Measurements from ENCODE around the gene PTPN1.
A peak's percentile ranks its signal among the peaks of the same experiment; 100 is the strongest.
"Not testable (repeated sequence)": the region's sequence is repeated elsewhere in the genome, so short reads cannot be mapped to it uniquely, and the experiment has no call there.

Gene PTPN1

DNA sequence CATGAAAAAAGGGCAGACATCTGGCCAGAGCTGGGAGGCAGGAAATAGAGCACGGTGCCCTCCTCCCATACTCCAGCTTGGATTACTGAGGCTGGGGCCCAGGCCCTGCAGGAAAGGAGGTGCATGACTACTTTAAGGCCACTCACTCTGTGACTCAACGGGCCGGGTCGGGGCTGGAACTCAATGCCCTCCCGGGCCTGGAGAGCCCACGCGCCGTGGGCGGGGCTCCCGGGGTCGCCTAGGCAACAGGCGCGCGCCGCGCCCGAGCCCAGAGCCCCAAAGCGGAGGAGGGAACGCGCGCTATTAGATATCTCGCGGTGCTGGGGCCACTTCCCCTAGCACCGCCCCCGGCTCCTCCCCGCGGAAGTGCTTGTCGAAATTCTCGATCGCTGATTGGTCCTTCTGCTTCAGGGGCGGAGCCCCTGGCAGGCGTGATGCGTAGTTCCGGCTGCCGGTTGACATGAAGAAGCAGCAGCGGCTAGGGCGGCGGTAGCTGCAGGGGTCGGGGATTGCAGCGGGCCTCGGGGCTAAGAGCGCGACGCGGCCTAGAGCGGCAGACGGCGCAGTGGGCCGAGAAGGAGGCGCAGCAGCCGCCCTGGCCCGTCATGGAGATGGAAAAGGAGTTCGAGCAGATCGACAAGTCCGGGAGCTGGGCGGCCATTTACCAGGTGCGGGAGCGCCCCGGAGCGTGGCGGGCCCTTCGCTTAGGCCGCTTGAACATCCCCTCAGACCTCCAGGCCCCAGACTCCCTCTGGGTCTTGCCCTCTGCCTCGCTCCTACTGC is at the start of gene PTPN1:
Gene PTPN1, plus strand, starts transcription at position 461 of the 783 bp plus-strand sequence. Its CDS starts 145 bp downstream, at position 606.
- DNase-seq (ENCODE audit: low read depth in 2 of 2): peak; percentile 96 to 97

- peak in 1 of 2 experiments; percentile 41 for DNase-seq (ENCODE audit: low read depth in 2 of 2)
These were observed 49.4 kb upstream of the PTPN1 start for GRCh38 chr20:50460608-50461267.

DNA sequence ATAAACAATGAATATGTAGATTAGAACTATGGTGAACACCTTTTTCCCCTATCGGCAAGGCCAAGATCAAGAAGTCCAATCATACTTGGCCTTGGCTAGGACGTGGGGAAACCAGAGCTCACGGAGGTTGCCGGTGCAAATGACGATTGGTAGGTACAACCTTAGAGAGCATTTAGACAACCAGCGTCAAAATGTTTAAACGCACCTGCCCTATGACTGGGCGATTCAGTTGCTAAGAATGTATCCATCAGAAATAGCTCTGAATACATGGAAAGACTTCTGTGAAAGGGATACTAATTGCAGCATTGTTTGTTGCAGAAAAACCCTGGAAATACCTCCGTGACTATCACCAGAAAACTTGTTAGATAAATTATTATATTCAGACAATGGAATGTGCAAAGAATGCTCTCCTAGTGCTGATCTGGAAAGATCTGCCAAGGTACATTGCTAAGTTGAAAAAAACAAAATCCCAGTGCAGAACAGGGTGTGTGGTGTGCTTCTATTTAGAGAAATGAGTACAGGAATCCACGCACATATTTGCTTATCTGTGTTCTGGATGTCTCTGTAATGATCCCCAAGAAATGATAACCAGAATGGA is 48.0 kb upstream of the PTPN1 start:
- no peak for DNase-seq (ENCODE audit: low read depth in 2 of 2)

GRCh38 chr20:50464026-50464724 is 46.0 kb upstream of the PTPN1 start:
- no peak for DNase-seq (ENCODE audit: low read depth in 2 of 2)

DNA sequence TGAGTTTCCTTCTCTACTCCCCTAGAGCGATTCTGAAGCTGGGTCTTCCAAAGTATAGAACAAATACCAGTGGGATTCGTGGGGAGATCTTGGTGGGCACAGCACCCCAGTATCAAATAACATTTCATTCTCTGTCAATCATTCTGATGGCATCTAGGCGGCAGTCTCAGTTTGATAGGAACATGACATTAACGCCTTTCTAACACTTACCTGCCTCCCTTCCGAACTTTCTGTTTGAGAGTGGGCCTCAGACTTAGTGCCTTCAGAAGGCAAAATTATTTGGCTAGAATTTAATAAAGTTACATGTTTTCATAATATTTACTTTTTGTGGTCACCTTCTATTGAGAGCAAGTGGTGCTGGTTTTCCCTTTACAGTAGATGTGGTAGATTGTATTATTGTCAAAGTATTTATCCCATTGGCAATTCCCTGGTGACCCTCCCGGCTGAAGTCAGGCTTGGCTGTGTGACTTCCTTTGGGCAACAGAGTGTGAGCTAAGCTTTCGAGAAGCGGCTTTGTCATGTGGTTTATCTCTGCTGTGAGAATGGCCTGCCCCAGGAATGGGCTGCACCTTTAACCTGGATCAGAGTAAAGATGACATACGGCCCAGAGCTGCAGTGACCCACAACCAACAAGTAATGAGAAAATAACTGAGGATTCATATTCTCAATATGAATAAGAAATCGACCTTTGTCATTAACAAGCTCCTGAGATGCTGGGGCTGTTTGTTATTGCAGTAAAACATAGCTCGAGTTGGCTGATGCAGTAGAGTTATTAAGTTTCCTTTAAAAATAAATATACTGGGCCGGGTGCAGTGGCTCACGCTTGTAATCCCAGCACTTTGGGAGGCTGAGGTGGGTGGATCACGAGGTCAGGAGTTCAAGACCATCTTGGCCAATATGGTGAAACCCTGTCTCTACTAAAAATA is 45.2 kb upstream of the PTPN1 start:
- no peak for DNase-seq (ENCODE audit: low read depth in 2 of 2)

GRCh38 chr20:50467174-50467573 is 43.0 kb upstream of the PTPN1 start:
- DNase-seq (ENCODE audit: low read depth in 2 of 2): no peak

DNA sequence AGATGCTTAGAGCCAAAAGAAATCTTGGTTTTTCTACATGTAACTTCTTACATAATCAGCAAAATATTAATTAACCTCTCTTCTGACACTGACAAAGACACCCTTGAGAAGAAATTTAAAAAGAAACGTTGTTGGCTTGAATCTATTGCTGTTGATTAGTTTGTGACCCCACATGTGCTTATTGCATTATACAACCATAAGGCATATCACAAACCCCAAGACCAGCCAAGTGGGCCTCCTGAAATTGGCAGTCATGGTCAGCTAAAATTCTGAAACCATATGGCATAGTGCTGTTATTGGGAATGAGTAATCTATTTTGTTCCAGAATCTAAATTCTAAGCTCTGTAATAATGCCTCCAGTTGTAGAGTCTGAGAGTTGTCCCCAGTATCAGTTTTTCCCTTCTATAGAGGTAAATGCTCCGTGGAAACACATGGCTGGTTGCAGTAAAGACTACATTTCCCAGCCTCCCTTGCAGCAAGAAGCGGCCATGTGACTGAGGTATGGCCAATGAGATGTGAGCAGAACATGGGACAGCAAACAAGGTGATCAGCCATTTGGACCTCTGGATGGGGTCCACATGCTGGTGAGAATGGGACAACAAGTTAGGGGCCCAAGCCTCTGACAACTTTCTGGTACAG is 42.3 kb upstream of the PTPN1 start:
- no peak for DNase-seq (ENCODE audit: low read depth in 2 of 2)

GRCh38 chr20:50468378-50468798 is 41.8 kb upstream of the PTPN1 start:
- no peak for DNase-seq (ENCODE audit: low read depth in 2 of 2)

GRCh38 chr20:50469176-50469723 is 40.9 kb upstream of the PTPN1 start:
- DNase-seq (ENCODE audit: low read depth in 2 of 2): no peak

DNA sequence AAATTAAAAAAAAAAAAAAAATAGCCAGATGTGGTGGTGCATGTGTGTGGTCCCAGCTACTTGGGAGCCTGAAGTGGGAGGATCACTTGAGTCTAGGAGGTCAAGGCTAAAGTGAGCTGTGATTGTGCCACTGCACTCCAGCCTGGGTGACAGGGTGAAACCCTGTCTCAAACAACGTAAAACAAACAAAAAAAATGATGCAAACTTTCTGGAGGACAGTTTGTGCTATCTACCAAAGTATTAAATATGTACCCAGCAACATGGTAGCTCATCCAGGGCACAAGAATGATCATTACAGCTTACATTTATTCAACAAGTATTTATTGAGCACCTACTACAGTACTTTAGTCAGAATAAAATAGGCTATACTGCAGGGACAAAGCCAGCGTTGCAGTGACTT is 40.4 kb upstream of the PTPN1 start:
- no peak for DNase-seq (ENCODE audit: low read depth in 2 of 2)

GRCh38 chr20:50470264-50470858 is 39.8 kb upstream of the PTPN1 start:
- no peak for DNase-seq (ENCODE audit: low read depth in 2 of 2)

GRCh38 chr20:50471231-50471630 is 39.0 kb upstream of the PTPN1 start:
- no peak for DNase-seq (ENCODE audit: low read depth in 2 of 2)

GRCh38 chr20:50472693-50473664 is 37.2 kb upstream of the PTPN1 start:
- DNase-seq (ENCODE audit: low read depth in 2 of 2): no peak

- not testable (repeated sequence) for DNase-seq (ENCODE audit: low read depth in 2 of 2)
These were observed 35.8 kb upstream of the PTPN1 start for GRCh38 chr20:50474356-50474755.

DNA sequence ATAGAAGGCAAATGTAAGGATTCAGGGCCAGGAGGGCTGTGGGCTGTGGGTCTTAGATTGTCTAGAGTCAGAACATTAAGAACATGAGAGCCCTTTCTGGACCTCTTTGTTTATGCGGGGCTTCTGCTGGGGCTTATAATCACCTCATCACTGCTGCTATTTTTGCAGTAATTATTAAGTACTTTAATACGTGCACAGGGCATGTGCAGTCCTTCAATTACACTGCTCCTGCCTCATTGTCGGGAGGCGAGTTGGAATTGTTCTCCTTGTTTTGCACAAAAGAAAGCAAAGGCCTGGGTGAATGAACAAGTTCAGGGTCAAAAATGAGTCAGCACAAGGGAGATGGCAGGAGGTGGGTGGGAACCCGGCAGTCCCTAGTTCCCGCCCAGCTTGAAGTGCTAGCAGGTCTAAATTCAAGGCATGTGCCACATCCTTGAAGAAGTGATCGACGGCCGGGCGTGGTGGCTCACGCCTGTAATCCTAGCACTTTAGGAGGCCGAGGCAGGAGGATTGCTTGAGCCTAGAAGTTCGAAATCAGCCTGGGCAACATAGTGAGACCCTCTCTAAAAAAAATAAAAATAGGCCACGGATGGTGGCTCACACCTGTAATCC is 34.4 kb upstream of the PTPN1 start:
- no peak for DNase-seq (ENCODE audit: low read depth in 2 of 2)

DNA sequence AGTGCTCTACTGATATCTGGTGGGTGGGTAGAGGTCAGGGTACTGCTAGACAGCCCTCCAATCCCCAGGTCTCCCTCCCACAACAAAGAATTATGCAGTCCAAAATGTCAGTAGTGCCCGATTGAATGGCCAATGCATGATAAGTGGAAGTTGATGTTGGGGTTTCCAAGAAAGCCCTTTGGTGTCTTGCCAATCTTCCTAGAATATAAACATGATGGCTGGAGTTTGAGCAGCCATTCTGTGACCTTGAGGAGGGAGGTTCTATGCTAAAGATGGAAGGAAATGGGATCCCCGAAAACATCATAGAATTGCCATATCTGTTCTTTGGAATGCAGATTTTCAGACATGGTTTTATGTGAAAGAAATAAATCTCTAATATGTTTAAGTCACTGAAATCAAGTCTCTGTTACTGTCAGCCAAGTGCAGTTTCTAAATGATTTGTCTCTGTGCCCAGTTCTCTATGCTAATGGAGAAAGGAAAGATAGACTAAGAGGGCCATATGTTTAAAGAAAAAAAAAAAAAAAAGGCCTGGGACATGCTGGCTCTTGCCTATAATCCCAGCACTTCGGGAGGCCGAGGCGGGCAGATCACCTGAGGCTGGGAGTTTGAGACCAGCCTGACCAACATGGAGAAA is 32.8 kb upstream of the PTPN1 start:
- DNase-seq (ENCODE audit: low read depth in 2 of 2): no peak

DNA sequence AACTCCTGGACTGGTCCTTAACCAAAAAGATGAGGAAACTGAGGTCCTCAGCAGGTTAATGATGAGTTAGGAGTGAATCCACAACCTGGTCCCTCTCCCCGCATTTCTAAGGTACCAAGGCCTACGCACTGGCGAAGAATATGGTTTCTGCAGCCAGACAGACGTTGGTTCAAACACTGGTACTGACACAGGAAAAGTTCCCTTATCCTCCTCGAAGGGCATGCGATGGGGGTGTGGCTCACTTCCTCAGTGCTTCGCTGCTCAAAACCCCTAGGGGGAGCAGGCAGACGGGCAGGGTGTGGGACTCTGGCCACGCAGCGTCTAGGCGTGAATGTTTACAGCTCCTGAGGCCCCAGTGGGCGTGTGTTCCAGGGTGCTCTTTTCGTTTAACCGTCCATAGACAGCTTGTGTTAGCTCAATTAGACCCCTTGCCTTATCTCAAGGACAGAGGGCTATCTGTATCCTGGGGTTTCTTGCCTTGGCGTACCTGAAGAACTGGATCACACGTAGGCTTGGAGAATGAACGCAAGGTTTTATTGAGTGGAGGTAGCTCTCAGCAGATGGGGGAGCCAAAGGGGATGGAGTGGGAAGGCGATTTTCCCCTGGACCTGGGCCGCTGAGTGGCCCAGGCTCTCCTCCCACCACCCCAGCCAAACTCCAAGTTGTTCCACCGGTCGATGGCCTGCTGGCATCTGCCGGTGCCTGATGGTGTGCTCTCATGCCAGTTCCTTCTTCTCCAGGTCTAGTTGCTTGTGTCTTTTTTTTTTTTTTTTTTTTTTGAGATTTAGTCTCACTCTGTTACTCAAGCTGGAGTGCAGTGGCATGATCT is 31.8 kb upstream of the PTPN1 start:
- DNase-seq (ENCODE audit: low read depth in 2 of 2): no peak

Measured in fibroblast of skin of left biceps (primary cell).